Medulla oblongata (tissue), 1 donor: ENCODE results near the gene RBM6.
"Not testable (repeated sequence)": the region's sequence is repeated elsewhere in the genome, so short reads cannot be mapped to it uniquely, and the experiment has no call there.

Experiments
- DNase-seq: peaks from one replicate; pipeline ENCODE4 v3.0.0-alpha.2; 2015; ENCODE audit errors: extremely low spot score

RBM6 gene

DNA sequence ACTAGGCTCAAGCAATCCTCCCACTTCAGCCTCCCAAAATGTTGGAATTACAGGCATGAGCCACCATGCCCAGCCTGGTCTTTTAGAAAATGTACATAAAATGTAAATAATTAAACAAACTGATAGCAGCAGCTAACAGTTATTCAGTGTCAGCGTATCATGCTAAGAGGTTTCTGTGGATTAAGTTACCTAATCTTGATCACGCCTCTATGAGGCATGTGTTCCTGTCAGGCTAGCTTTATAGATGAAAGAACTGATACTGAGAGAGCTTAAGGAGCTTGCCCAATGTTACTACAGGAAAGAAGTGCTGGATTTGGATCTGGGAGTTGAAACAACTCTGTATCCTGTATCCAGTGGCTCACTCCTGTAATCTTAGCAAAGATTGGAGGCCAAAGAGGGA is 25.0 kb upstream of the RBM6 start:
- no peak for DNase-seq

DNA sequence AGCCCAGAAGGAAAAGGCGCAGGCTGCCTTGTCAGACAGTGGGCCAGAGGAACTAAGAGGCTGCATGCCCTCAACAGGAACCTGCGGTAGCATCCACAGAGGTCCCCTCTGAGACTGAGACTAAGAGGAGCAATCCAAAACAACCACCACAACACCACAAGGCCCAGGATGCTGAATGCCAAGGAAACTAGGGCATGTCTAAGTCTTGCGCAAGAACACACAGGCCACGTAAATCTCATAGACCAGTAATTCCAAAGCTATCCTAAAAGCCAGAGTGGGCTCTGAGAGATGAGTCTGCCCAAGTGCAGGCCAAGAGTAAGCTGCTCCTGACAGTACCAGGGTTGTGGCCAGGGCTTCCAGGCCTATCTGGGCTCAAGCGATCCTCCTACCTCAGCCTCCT is 23.3 kb upstream of the RBM6 start:
- DNase-seq = no peak

- not testable (repeated sequence) for DNase-seq
Measured at GRCh38 chr3:49917806-49918590, 22.0 kb upstream of the RBM6 start.

DNA sequence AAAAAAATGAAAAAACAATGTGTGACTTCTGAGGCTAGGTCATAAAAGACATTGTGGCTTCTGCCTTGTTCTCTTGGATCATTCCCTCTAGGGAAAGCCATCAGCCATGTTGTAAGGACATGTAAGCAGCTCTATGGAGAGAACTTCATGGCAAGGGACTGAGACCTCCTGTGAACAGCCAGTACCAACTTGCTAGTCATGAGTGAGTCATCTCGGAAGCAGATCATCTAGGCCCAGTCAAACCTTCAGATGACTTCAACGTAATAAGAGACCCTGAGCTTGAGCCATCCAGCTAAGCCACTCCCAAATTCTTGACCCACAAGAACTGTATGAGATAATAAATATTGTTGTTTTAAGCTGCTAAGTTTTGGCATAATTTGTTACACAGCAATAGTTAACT is 15.3 kb upstream of the RBM6 start:
- DNase-seq = no peak

- DNase-seq = no peak
Measured at GRCh38 chr3:49925485-49925884, 14.5 kb upstream of the RBM6 start.

- DNase-seq = no peak
Measured at GRCh38 chr3:49926117-49926728, 13.7 kb upstream of the RBM6 start.

DNA sequence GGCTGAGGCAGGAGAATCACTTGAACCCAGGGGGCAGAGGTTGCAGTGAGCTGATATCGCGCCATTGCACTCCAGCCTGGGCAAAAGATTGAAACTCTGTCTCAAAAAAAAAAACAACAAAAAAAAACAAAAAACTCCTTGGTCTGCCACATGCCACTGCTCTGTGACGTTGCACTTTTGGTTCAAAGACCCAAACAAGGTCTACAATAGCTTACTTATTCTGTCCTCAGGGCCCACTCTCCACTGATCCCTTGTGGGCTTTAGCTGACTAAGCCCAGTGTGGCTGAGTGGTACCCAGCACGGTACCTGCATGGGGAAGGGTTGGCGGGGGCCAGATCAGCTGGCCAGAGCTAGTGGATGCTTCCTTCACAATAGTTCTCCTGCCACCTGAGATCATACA is 12.2 kb upstream of the RBM6 start:
- DNase-seq = no peak

DNA sequence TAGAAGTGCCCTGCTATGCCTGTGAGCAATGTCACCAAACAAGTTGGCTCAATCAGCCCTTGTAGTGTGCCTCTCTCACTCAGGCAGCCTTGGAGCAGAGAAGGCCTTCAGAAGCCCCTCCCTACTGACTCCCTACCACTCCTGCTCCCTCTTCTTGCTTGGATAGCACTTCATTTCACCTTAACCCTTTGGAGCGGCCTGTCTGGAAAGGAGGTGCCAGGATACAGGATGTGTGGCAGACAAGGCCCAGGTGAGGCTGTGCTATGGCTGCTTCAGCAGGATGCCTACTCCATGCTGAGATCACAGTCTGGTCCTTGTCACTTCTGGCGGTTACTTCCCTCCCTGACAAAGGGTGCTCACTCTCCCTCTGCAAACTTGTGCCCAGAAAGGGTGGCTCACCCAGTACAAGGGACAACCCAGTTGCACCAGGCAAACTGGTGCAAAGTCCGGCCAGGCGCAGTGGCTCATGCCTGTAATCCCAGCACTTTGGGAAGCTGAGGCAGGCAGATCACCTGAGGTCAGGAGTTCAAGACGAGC is 11.4 kb upstream of the RBM6 start:
- DNase-seq = no peak

DNA sequence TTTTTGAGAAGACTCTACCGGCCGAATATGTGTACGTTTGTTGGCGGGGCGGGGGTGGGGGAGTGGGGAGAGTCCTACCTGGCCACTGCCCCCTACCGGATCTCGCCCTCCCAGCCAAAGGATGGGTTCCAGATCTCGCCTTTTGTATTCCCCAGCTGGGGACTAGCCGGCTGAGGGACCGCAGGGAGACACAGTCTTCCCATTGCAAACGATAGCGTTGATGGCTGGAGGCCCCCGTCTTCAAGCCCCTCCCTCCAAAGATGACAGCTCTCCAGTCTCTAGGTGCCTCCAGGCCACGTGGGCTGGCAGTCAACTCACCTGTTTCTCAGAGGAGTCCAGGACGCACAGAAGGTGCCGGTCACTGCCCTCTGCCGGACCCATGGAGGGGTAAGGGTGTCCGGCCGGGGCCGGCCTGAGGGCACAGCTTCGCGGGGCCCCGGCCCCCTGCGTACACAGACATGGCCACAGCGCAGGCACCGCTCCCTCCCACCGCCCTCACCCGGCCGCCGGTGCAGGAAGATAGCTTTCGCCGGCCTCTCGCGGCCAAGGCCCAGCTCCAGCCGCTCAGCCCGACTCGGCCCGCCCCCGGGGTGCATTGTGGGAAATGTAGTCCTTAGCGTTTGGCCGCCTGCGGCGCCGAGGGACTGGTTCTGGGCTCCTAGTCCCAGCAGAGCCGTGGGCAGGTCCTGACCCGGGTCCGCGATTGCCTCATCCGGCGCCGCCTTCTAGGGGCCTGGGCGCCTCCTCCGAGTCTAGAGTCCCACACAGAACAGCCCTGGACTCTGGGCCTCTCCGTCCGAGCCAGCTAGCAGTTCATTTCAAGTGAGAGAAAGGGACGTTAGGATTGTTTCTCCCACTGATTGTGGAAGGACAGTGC is 10.4 kb upstream of the RBM6 start, which contains the start of gene MON1A:
TSS of gene MON1A (minus strand) at position 521 of the 877 bp plus-strand sequence. CDS start 16,465 bp downstream, outside the sequence.
- peak; percentile 94 for DNase-seq

DNA sequence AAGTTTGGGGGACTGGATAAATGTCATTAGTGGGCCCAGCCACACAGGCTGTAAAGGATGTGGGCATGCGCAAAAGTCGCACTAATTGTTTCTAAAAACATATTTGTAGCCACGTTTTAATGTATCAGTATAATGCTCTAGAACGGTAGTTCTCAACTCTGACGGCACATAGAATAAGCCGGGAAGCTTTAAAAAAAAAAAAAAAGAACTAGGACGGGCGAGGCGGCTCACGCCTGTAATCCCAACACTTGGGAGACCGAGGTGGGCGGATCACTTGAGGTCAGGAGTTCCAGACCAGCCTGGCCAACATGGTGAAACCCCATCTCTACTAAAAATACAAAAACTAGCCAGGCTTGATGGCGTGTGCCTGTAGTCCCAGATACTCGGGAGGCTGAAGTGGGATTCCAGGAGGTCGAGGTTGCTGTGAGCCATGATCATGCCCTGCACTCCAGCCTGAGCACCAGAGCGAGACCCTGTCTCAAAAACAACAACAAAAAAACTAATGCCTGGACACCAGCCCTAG is 9.7 kb upstream of the RBM6 start:
- no peak for DNase-seq

- DNase-seq = no peak
Measured at GRCh38 chr3:49930922-49931321, 9.0 kb upstream of the RBM6 start.

DNA sequence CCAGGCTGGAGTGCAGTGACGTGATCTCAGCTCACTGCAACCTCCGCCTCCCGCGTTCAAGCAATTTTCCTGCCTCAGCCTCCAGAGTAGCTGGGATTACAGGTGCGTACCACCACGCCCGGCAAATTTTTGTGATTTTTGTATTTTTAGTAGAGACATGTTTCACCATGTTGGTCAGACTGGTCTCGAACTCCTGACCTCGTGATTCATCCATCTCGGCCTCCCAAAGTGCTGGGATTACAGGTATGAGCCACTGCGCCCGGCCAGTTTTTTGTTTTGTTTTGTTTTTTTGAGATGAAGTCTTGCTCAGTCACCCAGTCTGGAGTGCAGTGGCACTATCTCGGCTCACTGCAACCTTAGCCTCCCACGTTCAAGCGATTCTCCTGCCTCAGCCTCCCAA is 7.7 kb upstream of the RBM6 start:
- DNase-seq = not testable (repeated sequence)

- DNase-seq = no peak
Measured at GRCh38 chr3:49937090-49937489, 2.9 kb upstream of the RBM6 start.

- DNase-seq = no peak
Measured at GRCh38 chr3:49940667-49941249, 808 bp downstream of the RBM6 start.

DNA sequence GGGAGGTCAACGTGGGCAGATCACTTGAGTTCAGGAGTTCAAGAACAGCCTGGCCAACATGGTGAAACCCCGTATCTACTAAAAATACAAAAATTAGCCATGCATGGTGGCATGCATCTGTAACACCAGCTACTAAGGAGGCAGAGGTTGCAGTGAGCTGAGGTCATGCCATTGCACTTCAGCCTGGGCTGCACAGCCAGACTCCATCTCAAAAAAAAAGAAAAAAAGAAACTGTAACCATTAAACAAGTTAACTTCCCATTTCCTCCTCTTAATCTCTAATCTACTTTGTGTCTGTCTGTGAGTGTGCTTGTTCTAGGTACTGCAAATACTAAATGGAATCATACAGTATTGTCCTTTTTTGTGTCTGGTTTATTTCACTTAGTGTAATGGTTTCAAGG is 2.7 kb downstream of the RBM6 start:
- no peak for DNase-seq

DNA sequence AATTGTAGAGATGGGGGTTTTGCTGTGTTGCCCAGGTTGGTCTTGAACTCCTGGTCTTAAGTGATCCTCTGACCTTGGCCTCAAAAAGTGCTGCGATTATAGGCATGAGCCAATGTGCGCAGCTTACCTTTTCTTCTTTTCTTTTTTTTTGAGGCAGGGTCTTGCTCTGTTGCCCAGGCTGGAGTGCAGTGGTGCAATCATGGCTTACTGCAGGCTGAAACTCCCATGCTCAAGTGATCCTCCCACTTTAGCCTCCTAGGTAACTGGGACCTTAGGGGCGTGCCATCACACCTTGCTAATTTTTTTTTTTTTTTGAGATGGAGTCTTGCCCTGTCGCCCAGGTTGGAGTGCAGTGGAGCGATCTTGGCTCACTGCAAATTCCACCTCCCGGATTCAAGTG is 13.0 kb downstream of the RBM6 start:
- no peak for DNase-seq

GRCh38 chr3:49955636-49956035 is 15.7 kb downstream of the RBM6 start:
- no peak for DNase-seq

DNA sequence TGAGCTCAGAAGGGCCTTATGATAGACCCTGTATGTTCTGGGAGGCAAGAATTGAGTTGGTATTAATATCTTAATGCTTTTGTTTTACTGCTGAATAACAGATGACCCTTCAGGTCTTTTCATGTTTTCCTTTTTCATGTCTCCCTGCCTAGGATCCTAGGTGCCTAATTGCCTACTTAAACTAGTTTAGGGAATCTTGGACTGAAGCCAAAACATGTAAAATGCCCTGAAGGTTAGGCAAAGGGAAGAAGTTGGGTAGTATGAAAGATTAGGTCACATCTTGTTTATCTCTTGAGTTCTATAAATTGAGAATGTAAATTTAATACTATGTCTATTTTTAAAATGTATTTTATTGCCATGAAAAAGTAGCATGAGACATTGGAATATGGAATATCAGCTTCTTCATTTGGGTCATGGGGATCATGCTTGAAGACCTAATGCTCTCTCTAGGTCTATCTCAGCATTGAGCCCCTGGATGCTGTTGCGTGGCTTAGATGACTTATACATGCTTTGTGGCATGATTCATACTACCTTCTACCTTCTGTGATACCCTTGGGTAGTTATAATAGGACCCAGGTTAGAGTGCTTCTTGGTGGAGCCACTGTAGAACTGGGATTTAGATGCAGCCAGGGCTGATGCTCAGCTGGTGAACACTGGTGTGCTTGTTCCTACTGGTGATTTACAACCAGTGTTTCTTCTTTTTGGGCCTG is 26.4 kb downstream of the RBM6 start:
- DNase-seq = no peak

GRCh38 chr3:49967291-49967690 is 27.3 kb downstream of the RBM6 start:
- peak; percentile 7 for DNase-seq

- no peak for DNase-seq
Measured at GRCh38 chr3:49968346-49968745, 28.4 kb downstream of the RBM6 start.

GRCh38 chr3:49972656-49973055 is 32.7 kb downstream of the RBM6 start:
- no peak for DNase-seq
